Ascending aorta (tissue), 2 donors: ENCODE measurements around the gene HOXA10. TPM values are rescaled to one million over a fixed set of nuclear protein-coding genes. Genes with fewer than 3 reads are reported as not detected.
A peak's percentile ranks its signal among the peaks of the same experiment; 100 is the strongest.

ENCODE experiments used
- DNase-seq, 2 donors: peaks; one replicate each; pipeline ENCODE4 v3.0.0-alpha.2; 2019; ENCODE audit warnings: low spot score in 2 of 2
- H3K27ac ChIP-seq, 2 donors: fragments of 200-600 bp; sonication (generic); one replicate each; pipeline ENCODE4 v1.5.1; 2016 to 2017; ENCODE audit warnings: mild to moderate bottlenecking in 1 of 2
- H3K27me3 ChIP-seq: fragments of 200-600 bp; sonication (generic); one replicate; pipeline ENCODE4 v1.5.1; 2017
- H3K36me3 ChIP-seq, 2 donors: fragments of 200-600 bp; sonication (generic); one replicate each; pipeline ENCODE4 v1.5.1; 2016
- H3K4me1 ChIP-seq, 2 donors: fragments of 200-600 bp; sonication (generic); one replicate each; pipeline ENCODE4 v1.5.1; 2016 to 2017; ENCODE audit warnings: mild to moderate bottlenecking in 1 of 2
- H3K4me3 ChIP-seq, 2 donors: fragments of 200-600 bp; sonication (generic); one replicate each; pipeline ENCODE4 v1.5.1; 2016 to 2017; ENCODE audit warnings: mild to moderate bottlenecking in 1 of 2
- H3K9me3 ChIP-seq, 2 donors: fragments of 200-600 bp; sonication (generic); one replicate each; pipeline ENCODE4 v1.5.1; 2016
- CTCF ChIP-seq, 3 experiments: fragments of 200-600 bp in 2 of 3; fragments of 450-650 bp in 1 of 3; sonication (generic) in 2 of 3; IDR thresholded peaks; one replicate each; pipeline ENCODE4 v1.5.1; 2016 to 2019; ENCODE audit warnings: antibody characterized with exemption in 3 of 3, mild to moderate bottlenecking in 1 of 3, moderate library complexity in 1 of 3
- intact Hi-C: fragments of 100-400 bp; cut with DNase I; formaldehyde crosslinking; loops from one replicate; pipeline ENCODE4 v1.15.1; 2023
- total RNA-seq: library from RNA; depleted of rRNA; stranded (reverse); fragments of >200 nt; gene quantifications from one replicate; pipeline ENCODE4 v1.1.0, GENCODE V29; 2016

HOXA10 gene
- total RNA-seq, 1 donor from 2014 or later: not detected

GRCh38 chr7:27165089-27165995 lies 8.8 kb downstream of the HOXA10 start, which contains the start of gene HOXA9:
HOXA9 (minus strand) TSS chr7:27165537; CDS start chr7:27165457, 80 bp downstream.
- H3K9me3 ChIP-seq: no peaks in the 10 kb centered on the region
- H3K27ac ChIP-seq: no peak within 1 kb of the TSS
- H3K4me1 ChIP-seq: peaks cover 0 to 8% of the 10 kb centered on the region in 2 donors
- peak within 1 kb of the TSS; percentile 45 to 59 for H3K4me3 ChIP-seq
- H3K36me3 ChIP-seq: no peaks in the 10 kb centered on the region
- no peak for DNase-seq
- intact Hi-C loops: loop anchor here (10.0 kb wide), 1 partner anchor 1271 kb away; no protein-coding TSS in a partner anchor
- H3K27me3 ChIP-seq: peaks cover 45% of the 10 kb centered on the region
- no peak for TF ChIP-seq CTCF (IDR thresholded peaks at IDR 0.05)

- H3K27me3 ChIP-seq: peaks cover 38% of the 10 kb centered on the region
These were observed 9.6 kb downstream of the HOXA10 start for GRCh38 chr7:27164367-27165088.

GRCh38 chr7:27164045-27164366 lies 10.1 kb downstream of the HOXA10 start:
- no peak for TF ChIP-seq CTCF (IDR thresholded peaks at IDR 0.05)
- Histone ChIP-seq H3K9me3 (no peaks in the 10 kb centered on the region), H3K27me3 (peaks cover 34% of the 10 kb centered on the region), H3K27ac (no peak overlapping the region), H3K4me1 (peaks cover 0 to 4% of the 10 kb centered on the region in 2 donors), H3K36me3 (no peaks in the 10 kb centered on the region), H3K4me3 (peak overlapping the region; percentile 45 to 59)
- intact Hi-C loops: loop anchor here (10.0 kb wide), 1 partner anchor 1269 kb away; no protein-coding TSS in a partner anchor
- DNase-seq: no peak

More at GRCh38 chr7:27164367-27165088, 9.6 kb downstream of the HOXA10 start:
- peaks cover 0 to 4% of the 10 kb centered on the region in 2 donors for H3K4me1 ChIP-seq
- DNase-seq: no peak
- intact Hi-C loops: loop anchor here (10.0 kb wide), 1 partner anchor 1270 kb away; no protein-coding TSS in a partner anchor
- no peaks in the 10 kb centered on the region for H3K9me3 ChIP-seq
- H3K4me3 ChIP-seq: peak overlapping the region; percentile 45 to 59
- H3K36me3 ChIP-seq: no peaks in the 10 kb centered on the region
- no peak overlapping the region for H3K27ac ChIP-seq
- peak in 1 of 3 experiments; percentile 13 for TF ChIP-seq CTCF (IDR thresholded peaks at IDR 0.05)

- H3K27ac ChIP-seq: no peak overlapping the region
- DNase-seq: peak in 1 of 2 donors; percentile 51
- intact Hi-C loops: loop anchor here (10.0 kb wide), 1 partner anchor 1269 kb away; no protein-coding TSS in a partner anchor
- H3K4me1 ChIP-seq: peaks cover 0 to 4% of the 10 kb centered on the region in 2 donors
- peaks cover 30% of the 10 kb centered on the region for H3K27me3 ChIP-seq
- H3K36me3 ChIP-seq: no peaks in the 10 kb centered on the region
- peak overlapping the region in 1 of 2 donors; percentile 45 for H3K4me3 ChIP-seq
- TF ChIP-seq CTCF (IDR thresholded peaks at IDR 0.05): no peak
- H3K9me3 ChIP-seq: no peaks in the 10 kb centered on the region
These were observed 10.7 kb downstream of the HOXA10 start for GRCh38 chr7:27163288-27164044.
